Measurements from ENCODE around the gene YIPF6.
"Not testable (repeated sequence)": the region's sequence is repeated elsewhere in the genome, so short reads cannot be mapped to it uniquely, and the experiment has no call there.

Gene YIPF6

DNA sequence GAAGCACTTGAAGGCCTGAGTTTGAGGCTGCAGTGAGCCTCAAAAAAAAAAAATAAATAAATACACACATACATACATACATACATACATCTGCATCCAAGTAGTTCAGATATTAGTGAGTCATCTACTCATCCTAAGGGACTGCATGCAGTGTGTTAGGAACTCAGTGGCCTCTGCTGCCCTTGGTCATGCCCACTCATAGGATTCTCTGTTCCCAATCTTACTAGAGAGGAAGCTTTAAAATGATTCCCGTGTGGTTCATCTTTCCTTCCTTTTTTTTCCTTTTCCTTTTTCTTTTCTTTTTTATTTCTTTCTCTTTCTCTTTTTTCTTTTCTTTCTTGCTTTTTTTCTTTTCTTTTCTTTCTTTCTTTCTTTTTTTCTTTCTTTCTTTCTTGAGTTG, 10.9 kb upstream of the YIPF6 start:
- no peak overlapping the region for H3K4me3 ChIP-seq (ENCODE audit: control insufficient read depth, low read depth, low read length)
- TF ChIP-seq, protein P1, sequence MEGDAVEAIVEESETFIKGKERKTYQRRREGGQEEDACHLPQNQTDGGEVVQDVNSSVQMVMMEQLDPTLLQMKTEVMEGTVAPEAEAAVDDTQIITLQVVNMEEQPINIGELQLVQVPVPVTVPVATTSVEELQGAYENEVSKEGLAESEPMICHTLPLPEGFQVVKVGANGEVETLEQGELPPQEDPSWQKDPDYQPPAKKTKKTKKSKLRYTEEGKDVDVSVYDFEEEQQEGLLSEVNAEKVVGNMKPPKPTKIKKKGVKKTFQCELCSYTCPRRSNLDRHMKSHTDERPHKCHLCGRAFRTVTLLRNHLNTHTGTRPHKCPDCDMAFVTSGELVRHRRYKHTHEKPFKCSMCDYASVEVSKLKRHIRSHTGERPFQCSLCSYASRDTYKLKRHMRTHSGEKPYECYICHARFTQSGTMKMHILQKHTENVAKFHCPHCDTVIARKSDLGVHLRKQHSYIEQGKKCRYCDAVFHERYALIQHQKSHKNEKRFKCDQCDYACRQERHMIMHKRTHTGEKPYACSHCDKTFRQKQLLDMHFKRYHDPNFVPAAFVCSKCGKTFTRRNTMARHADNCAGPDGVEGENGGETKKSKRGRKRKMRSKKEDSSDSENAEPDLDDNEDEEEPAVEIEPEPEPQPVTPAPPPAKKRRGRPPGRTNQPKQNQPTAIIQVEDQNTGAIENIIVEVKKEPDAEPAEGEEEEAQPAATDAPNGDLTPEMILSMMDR (IDR thresholded peaks at IDR 0.05; ENCODE audit: control insufficient read depth, insufficient read depth, low read depth, low read length, missing control alignments) = no peak
- no peak for DNase-seq (ENCODE audit: low read depth)

DNA sequence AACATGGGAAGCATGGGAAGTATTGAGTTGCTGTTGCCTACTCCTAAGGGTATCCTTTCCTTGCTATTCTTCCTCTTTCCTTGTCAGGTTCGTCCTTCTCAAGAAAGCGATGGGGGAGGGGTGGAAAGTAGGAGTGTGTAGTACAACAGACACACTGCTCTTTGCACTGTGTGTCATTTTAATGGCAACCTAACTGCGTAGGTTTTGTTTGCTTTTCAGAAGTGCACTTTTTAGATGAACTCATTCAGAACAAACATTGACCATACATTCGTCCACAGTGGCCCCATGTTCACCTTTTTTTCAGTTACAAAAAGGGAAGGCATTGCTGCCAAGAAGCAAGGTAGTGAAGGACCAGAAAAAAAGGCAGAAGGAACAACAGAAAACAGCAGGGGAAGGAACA, 10.2 kb upstream of the YIPF6 start:
- no peak overlapping the region for H3K4me3 ChIP-seq (ENCODE audit: control insufficient read depth, low read depth, low read length)
- no peak for DNase-seq (ENCODE audit: low read depth)
- TF ChIP-seq, protein P1 (IDR thresholded peaks at IDR 0.05; ENCODE audit: control insufficient read depth, insufficient read depth, low read depth, low read length, missing control alignments) = no peak

DNA sequence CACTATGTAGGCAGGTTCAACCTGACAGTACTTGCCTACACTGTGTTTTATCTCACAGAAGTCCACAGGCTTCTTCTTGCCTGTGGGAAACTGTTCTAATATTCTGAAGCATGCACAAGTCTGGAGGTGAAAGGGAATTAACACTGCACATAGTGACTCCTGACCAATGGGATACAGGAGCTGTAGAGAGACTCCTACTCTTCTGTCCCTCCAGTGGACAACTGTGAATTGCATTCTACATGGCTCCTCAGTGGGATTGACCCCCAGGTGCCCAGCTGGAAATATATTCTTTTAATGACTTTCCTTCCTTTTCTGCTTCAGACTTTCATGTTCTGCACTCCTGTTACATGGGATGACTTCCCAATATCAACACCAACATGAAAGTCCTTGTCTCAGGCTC, 8.2 kb upstream of the YIPF6 start:
- no peak for DNase-seq (ENCODE audit: low read depth)
- TF ChIP-seq, protein P1 (IDR thresholded peaks at IDR 0.05; ENCODE audit: control insufficient read depth, insufficient read depth, low read depth, low read length, missing control alignments) = peak; percentile 43
- H3K4me3 ChIP-seq (ENCODE audit: control insufficient read depth, low read depth, low read length) = no peak overlapping the region

DNA sequence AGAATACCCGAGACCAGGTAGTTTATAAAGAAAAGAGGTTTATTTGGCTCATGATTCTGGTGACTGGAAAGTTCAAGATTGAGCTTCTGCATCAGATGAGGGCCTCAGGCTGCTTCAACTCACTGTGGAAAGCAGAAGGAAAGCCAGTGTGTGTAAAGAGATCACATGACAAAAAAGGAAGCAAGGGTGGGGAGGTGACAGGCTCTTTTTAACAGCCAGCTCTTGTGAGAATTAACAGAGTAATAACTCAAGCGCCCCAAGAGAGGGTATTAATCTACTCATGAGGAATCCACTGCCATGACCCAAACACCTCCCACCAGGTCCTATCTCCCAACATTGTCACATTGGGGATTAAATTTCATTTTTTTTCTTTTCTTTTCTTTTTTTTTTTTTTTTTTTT, 6.3 kb upstream of the YIPF6 start:
- no peak for DNase-seq (ENCODE audit: low read depth)
- TF ChIP-seq, protein P1 (IDR thresholded peaks at IDR 0.05; ENCODE audit: control insufficient read depth, insufficient read depth, low read depth, low read length, missing control alignments) = no peak
- H3K4me3 ChIP-seq (ENCODE audit: control insufficient read depth, low read depth, low read length) = no peak overlapping the region

DNA sequence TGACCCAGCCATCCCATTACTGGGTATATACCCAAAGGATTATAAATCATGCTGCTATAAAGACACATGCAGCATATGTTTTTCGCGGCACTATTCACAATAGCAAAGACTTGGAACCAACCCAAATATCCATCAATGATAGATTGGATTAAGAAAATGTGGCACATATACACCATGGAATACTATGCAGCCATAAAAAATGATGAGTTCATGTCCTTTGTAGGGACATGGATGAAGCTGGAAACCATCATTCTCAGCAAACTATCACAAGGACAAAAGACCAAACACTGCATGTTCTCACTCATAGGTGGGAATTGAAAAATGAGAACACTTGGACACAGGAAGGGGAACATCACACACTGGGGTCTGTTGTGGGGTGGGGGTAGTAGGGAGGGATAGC, 5.1 kb upstream of the YIPF6 start:
- H3K4me3 ChIP-seq (ENCODE audit: control insufficient read depth, low read depth, low read length); DNase-seq (ENCODE audit: low read depth): not testable (repeated sequence)

DNA sequence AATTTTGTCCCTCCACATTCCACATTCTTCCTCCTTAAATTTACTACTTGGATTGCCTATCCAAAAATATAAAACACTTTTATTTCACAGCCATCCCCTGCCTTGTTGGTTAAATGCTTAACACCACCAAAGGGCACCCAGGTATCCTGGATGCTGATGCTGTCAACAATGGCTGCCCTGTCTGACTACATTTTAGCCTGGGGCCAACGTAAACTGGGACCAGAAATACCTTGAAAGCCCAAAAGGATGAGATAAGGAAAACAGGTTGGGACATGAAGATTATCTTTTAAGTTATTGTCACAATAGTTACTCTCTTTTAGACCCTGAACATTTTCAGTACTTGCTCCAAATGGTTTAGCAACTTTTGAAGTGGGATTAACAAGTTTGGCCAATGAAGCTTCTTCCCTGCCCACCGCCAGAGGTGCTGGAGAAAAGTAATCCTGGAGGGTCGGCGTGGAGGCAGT, 775 bp upstream of the YIPF6 start:
- DNase-seq (ENCODE audit: low read depth) = no peak

DNA sequence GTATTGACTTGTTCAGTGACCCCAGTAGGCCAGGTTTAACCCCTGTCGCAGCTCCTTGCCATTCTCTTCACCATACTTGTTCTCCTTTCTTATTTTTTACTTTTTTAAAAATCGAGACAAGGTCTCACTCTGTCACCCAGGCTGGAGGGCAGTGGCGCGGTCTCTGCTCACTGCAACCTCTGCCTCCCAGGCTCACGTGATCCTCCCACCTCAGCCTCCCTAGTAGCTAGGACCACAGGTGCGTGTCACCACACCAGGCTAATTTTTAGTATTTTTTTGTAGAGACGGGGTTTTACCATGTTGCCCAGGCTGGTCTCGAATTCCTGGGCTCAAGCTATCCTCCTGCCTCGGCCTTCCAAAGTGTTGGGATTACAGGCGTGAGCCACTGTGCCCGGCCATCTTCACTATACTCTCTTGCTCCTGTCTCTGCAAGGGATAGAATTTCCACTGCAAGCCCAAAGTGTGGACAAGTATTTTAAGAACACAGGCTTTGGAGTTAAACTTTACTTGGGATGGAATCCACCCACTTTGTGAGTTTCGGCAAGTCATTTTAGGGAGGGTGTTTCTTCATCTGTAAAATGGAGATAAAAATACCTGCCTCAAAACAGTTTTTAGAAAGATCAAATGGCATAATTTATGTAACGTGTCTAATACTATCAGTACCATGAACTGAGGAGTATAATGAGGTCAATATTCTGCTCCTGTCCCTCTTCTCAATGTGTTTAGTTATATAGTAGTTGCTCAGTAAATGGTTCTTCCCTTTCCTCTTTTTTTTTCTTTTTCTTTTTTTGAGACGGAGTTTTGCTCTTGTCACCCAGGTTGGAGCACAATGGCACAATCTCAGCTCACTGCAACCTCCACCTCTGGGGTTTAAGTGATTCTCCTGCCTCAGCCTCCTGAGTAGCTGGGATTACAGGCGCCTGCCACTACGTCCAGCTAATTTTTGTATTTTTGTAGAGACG, 973 bp downstream of the YIPF6 start:
- TF ChIP-seq, protein P1 (IDR thresholded peaks at IDR 0.05; ENCODE audit: control insufficient read depth, insufficient read depth, low read depth, low read length, missing control alignments) = no peak
- peak overlapping the region; percentile 81 for H3K4me3 ChIP-seq (ENCODE audit: control insufficient read depth, low read depth, low read length)
- no peak for DNase-seq (ENCODE audit: low read depth)

More for the DNA sequence above, 775 bp upstream of the YIPF6 start:
- H3K4me3 ChIP-seq (ENCODE audit: control insufficient read depth, low read depth, low read length) = peak overlapping the region; percentile 81
- TF ChIP-seq, protein P1 (IDR thresholded peaks at IDR 0.05; ENCODE audit: control insufficient read depth, insufficient read depth, low read depth, low read length, missing control alignments) = no peak

Measured in AG09309 (cell line).